ENCODE data around the gene ISOC2. TPM values are rescaled to one million over a fixed set of nuclear protein-coding genes. Genes with fewer than 3 reads are reported as not detected.
A peak's percentile ranks its signal among the peaks of the same experiment; 100 is the strongest.

ISOC2 gene
- total and polyA plus RNA-seq, 2 donors (not counting 3 experiments of a cell fraction or from before 2014, with no cell fraction given): 49.3 to 68.7 TPM

DNA sequence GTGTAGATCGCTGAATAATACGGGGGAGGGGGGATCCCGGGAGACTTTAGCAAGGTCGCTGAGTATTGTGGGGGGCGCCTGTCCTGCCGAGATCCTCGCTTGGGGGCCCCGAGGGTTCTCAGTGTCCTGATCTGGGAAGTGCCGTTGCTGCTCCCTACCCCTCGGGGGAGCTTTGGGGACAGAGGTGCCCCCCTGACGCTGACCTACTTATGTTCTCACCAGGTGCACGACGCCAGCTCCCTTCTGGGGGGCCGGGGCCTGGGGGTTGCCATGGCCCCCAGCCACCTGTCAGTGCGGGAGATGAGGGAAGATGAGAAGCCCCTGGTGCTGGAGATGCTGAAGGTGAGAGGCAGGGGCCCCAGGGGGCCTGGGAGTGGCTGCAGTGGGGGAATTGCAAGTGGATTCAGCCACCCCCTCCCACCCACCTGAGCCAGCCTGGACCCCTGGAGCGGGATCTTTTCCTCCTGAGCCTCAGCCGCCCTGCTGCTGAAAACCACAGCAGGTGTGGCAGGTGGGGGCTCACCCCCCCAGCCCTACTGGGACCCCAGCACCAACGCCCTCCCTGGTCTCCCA, 24.1 kb upstream of the ISOC2 start:
- Histone ChIP-seq H3K4me2 (ENCODE audit: insufficient read depth, low read length) (peak overlapping the region; percentile 71), H3K79me2 (ENCODE audit: control insufficient read depth, insufficient read depth, low read length) (peaks cover 4% of the 10 kb centered on the region), H3K9me3 (replicated peaks; ENCODE audit: control insufficient read depth, insufficient read depth, low read length) (no peaks in the 10 kb centered on the region), H4K20me1 (replicated peaks; ENCODE audit: control insufficient read depth, extremely low read depth, insufficient read depth, low read length) (no peaks in the 10 kb centered on the region), H2AFZ (ENCODE audit: low read depth, low read length) (peak overlapping the region; percentile 76), H3K4me3 (replicated peaks in 1 of 3; ENCODE audit: insufficient read depth in 1 of 3, low read depth in 1 of 3, low read length in 3 of 3) (peak overlapping the region; percentile 32 to 63 (median 63)), H3K27me3 (ENCODE audit: control insufficient read depth in 2 of 2, insufficient read depth in 2 of 2, low read length in 2 of 2) (no peaks in the 10 kb centered on the region), H3K9ac (replicated peaks; ENCODE audit: extremely low read depth, insufficient read depth, low read length) (peak overlapping the region; percentile 74), H3K4me1 (ENCODE audit: control insufficient read depth, extremely low read depth, insufficient read depth, low read length) (peaks cover 34% of the 10 kb centered on the region), H3K9me1 (replicated peaks; ENCODE audit: control insufficient read depth, extremely low read depth, insufficient read depth, low read length) (no peaks in the 10 kb centered on the region), H3K36me3 (ENCODE audit: control insufficient read depth in 2 of 2, extremely low read depth in 1 of 2, insufficient read depth in 2 of 2, low read length in 2 of 2) (peaks cover 0 to 3% of the 10 kb centered on the region in 2 experiments), H3K27ac (ENCODE audit: insufficient read depth, low read depth, low read length) (peak overlapping the region; percentile 92)
- FAIRE-seq: peak; percentile 8
- CTCF ChIA-PET: interaction anchor here (0.7 to 6.1 kb wide), 11 partner anchors 8 to 345 kb away, joined by 3 to 91 read pairs (median 7); partner anchors contain the start of genes ZNF628 and ZNF865
- TF ChIP-seq CTCF (IDR thresholded peaks at IDR 0.05; ENCODE audit: extremely low read depth in 1 of 2, insufficient read depth in 1 of 2, low read depth in 1 of 2, low read length in 2 of 2) (no peak), POLR2A (IDR thresholded peaks at IDR 0.05; ENCODE audit: low read depth, low read length) (no peak), FOS (IDR thresholded peaks at IDR 0.05; ENCODE audit: borderline replicate concordance, insufficient read depth, low read length) (no peak), MYC (IDR thresholded peaks at IDR 0.05; ENCODE audit: low read depth, low read length) (no peak), GATA2 (IDR thresholded peaks at IDR 0.05; ENCODE audit: insufficient read depth, insufficient read length, low read depth, low read length) (no peak), POLR2AphosphoS5 (IDR thresholded peaks at IDR 0.05; ENCODE audit: insufficient read depth, low read depth, low read length) (no peak), MAX (IDR thresholded peaks at IDR 0.05; ENCODE audit: insufficient read depth, insufficient read length) (no peak), JUN (IDR thresholded peaks at IDR 0.05; ENCODE audit: borderline replicate concordance, insufficient read depth, insufficient read length, low read depth) (no peak), EZH2 (IDR thresholded peaks at IDR 0.05; ENCODE audit: borderline replicate concordance, low read depth, low read length, severe bottlenecking) (no peak)
- POLR2A ChIA-PET: interaction anchor here (0.8 to 2.2 kb wide), 2 partner anchors 9 to 78 kb away, joined by 3 to 13 read pairs; partner anchors contain the start of genes UBE2S and ZNF628
- intact Hi-C loops (cut with micrococcal nuclease) (loop anchor here (2.0 kb wide), 1 partner anchor 19 kb away; no protein-coding TSS in a partner anchor), dilution Hi-C loops (cut with MboI; ENCODE audit: extremely low pct_ligation_motif_present, low sequenced_read_pairs) (no loop called here)
- BruUV-seq (replicated peaks): TSS peak; percentile 28
- DNase-seq (ENCODE audit: low read depth, low spot score): no peak
